Loucy (cell line): Measurements from ENCODE around the gene PARD3B.

ENCODE experiments used
- H2AFZ ChIP-seq: fragments of 200-600 bp; sonication (generic); 2 replicates; pipeline ENCODE4 v1.6.0; 2016; ENCODE audit warnings: antibody characterized with exemption, mild to moderate bottlenecking, low read length, moderate library complexity
- H3F3A ChIP-seq: fragments of 200-600 bp; 2 replicates; pipeline ENCODE4 v1.6.0; 2016; ENCODE audit warnings: antibody characterized with exemption, low read depth, mild to moderate bottlenecking
- H3K27me3 ChIP-seq: fragments of 200-600 bp; sonication (generic); 2 replicates; pipeline ENCODE4 v1.6.1; 2014; ENCODE audit warnings: low read length, mild to moderate bottlenecking; ENCODE audit not compliant: insufficient read depth, poor library complexity, severe bottlenecking
- H3K36me3 ChIP-seq: fragments of 200-600 bp; sonication (generic); 2 replicates; pipeline ENCODE4 v1.6.1; 2016; ENCODE audit warnings: low read length; ENCODE audit not compliant: insufficient read depth
- H3K4me1 ChIP-seq: fragments of 200-600 bp; sonication (generic); 2 replicates; pipeline ENCODE4 v1.5.1; 2014; ENCODE audit warnings: low read length, mild to moderate bottlenecking; ENCODE audit not compliant: insufficient read depth, poor library complexity, severe bottlenecking
- H3K4me2 ChIP-seq: fragments of 200-600 bp; sonication (generic); 2 replicates; pipeline ENCODE4 v1.6.0; 2014; ENCODE audit warnings: antibody characterized with exemption, low read length, low read depth, mild to moderate bottlenecking; ENCODE audit not compliant: poor library complexity, severe bottlenecking
- H3K4me3 ChIP-seq: fragments of 200-600 bp; sonication (generic); 2 replicates; pipeline ENCODE4 v1.5.1; 2014; ENCODE audit warnings: low read length, mild to moderate bottlenecking, mixed read lengths; ENCODE audit not compliant: poor library complexity, severe bottlenecking
- H3K79me2 ChIP-seq: fragments of 200-600 bp; sonication (generic); 2 replicates; pipeline ENCODE4 v1.6.1; 2014; ENCODE audit warnings: low read length; ENCODE audit not compliant: insufficient read depth
- H3K9ac ChIP-seq: fragments of 200-600 bp; sonication (generic); 2 replicates; pipeline ENCODE4 v1.6.0; 2014; ENCODE audit warnings: mild to moderate bottlenecking, low read depth, low read length, moderate library complexity; ENCODE audit not compliant: poor library complexity, severe bottlenecking
- H3K9me2 ChIP-seq: fragments of 200-600 bp; sonication (generic); replicated peaks from 2 replicates; pipeline ENCODE4 v1.6.1; 2016; ENCODE audit warnings: low read depth, low read length, mixed read lengths
- H3K9me3 ChIP-seq: fragments of 200-600 bp; sonication (generic); 2 replicates; pipeline ENCODE4 v1.6.1; 2014; ENCODE audit warnings: mild to moderate bottlenecking, antibody characterized with exemption, low read length, low read depth; ENCODE audit not compliant: insufficient read depth
- H4K20me1 ChIP-seq: fragments of 200-600 bp; sonication (generic); 2 replicates; pipeline ENCODE4 v1.6.0; 2014; ENCODE audit warnings: antibody characterized with exemption, low read length, mild to moderate bottlenecking; ENCODE audit not compliant: insufficient read depth, poor library complexity, severe bottlenecking
- CTCF ChIP-seq: fragments of 200-600 bp; sonication (generic); conservative IDR thresholded peaks from 2 replicates; pipeline ENCODE4 v1.5.1; 2014; ENCODE audit warnings: mild to moderate bottlenecking, antibody characterized with exemption, low read length
- EZH2phosphoT487 ChIP-seq: fragments of 200-600 bp; IDR thresholded peaks from 2 replicates; pipeline ENCODE4 v1.6.1; 2018; ENCODE audit warnings: antibody characterized with exemption, mild to moderate bottlenecking, moderate library complexity, borderline replicate concordance

The PARD3B gene

GRCh38 chr2:204722207-204722606, 176.9 kb downstream of the PARD3B start:
- Histone ChIP-seq H3K4me2 (no peak overlapping the region), H3K79me2 (no peaks in the 10 kb centered on the region), H2AFZ (no peak overlapping the region), H3K27me3 (no peaks in the 10 kb centered on the region), H3K9ac (no peak overlapping the region), H3F3A (no peaks in the 10 kb centered on the region), H3K4me1 (no peaks in the 10 kb centered on the region), H3K36me3 (no peaks in the 10 kb centered on the region), H3K4me3 (no peak overlapping the region), H3K9me2 (no peaks in the 10 kb centered on the region; the same call in 1 of the 2 replicates), H4K20me1 (no peaks in the 10 kb centered on the region), H3K9me3 (no peaks in the 10 kb centered on the region)
- TF ChIP-seq CTCF, result no peak
- TF ChIP-seq EZH2phosphoT487, result no peak

GRCh38 chr2:204722691-204723090, 177.4 kb downstream of the PARD3B start:
- Histone ChIP-seq H2AFZ (no peak overlapping the region), H3K4me2 (no peak overlapping the region), H4K20me1 (no peaks in the 10 kb centered on the region), H3K79me2 (no peaks in the 10 kb centered on the region), H3K9me2 (no peaks in the 10 kb centered on the region; the same call in 1 of the 2 replicates), H3K4me1 (no peaks in the 10 kb centered on the region), H3K36me3 (no peaks in the 10 kb centered on the region), H3F3A (no peaks in the 10 kb centered on the region), H3K4me3 (no peak overlapping the region), H3K27me3 (no peaks in the 10 kb centered on the region), H3K9me3 (no peaks in the 10 kb centered on the region), H3K9ac (no peak overlapping the region)
- no peak for TF ChIP-seq EZH2phosphoT487
- TF ChIP-seq CTCF, result no peak

- Histone ChIP-seq H3K9ac (no peak overlapping the region), H3K9me2 (no peaks in the 10 kb centered on the region; the same call in 1 of the 2 replicates)
These were observed 180.6 kb downstream of the PARD3B start for GRCh38 chr2:204725693-204726360.

More at GRCh38 chr2:204725693-204726360, 180.6 kb downstream of the PARD3B start:
- Histone ChIP-seq H3K9me3 (no peaks in the 10 kb centered on the region), H3K27me3 (no peaks in the 10 kb centered on the region), H4K20me1 (no peaks in the 10 kb centered on the region), H2AFZ (no peak overlapping the region), H3K4me1 (no peaks in the 10 kb centered on the region), H3K4me2 (no peak overlapping the region), H3F3A (no peaks in the 10 kb centered on the region), H3K79me2 (no peaks in the 10 kb centered on the region), H3K36me3 (no peaks in the 10 kb centered on the region), H3K4me3 (no peak overlapping the region)
- TF ChIP-seq EZH2phosphoT487 (no peak), CTCF (no peak)
